Colonic mucosa (tissue), 4 donors: ENCODE data around the gene MAPK10. TPM values are rescaled to one million over a fixed set of nuclear protein-coding genes. Genes with fewer than 3 reads are reported as not detected.

Source experiments
- DNase-seq: peaks from one replicate; pipeline ENCODE4 v3.0.0-alpha.2; 2020
- H3K27ac ChIP-seq: fragments of 200-600 bp; one replicate; pipeline ENCODE4 v1.8.0; 2021
- H3K27me3 ChIP-seq: fragments of 200-600 bp; one replicate; pipeline ENCODE4 v1.8.0; 2021
- H3K36me3 ChIP-seq: fragments of 200-600 bp; one replicate; pipeline ENCODE4 v1.8.0; 2021
- H3K4me1 ChIP-seq: fragments of 200-600 bp; one replicate; pipeline ENCODE4 v1.8.0; 2021; ENCODE audit warnings: mild to moderate bottlenecking
- H3K4me3 ChIP-seq: fragments of 200-600 bp; one replicate; pipeline ENCODE4 v1.8.0; 2021
- H3K9ac ChIP-seq, 2 donors: one replicate each; pipeline ENCODE4 v1.7.0; 2013; ENCODE audit warnings: control low read depth in 2 of 2, low read depth in 2 of 2, low read length in 2 of 2
- H3K9me3 ChIP-seq: fragments of 200-600 bp; one replicate; pipeline ENCODE4 v1.8.0; 2021
- CTCF ChIP-seq: fragments of 200-600 bp; IDR thresholded peaks from one replicate; pipeline ENCODE4 v1.8.0; 2022; ENCODE audit warnings: antibody characterized with exemption, mild to moderate bottlenecking
- intact Hi-C: fragments of 100-400 bp; cut with DNase I; formaldehyde crosslinking; loops from one replicate; pipeline ENCODE4 v1.14.1; 2022
- total RNA-seq, 2 donors: library from RNA; stranded (reverse); fragmentation: NEBNext Ultra II Directional in 1 of 2; extraction: Animal tissue kit (Norgen Biotek cat#: 25700) in 1 of 2; gene quantifications; one replicate each; pipeline ENCODE4 v1.2.1, GENCODE V29; 2021
- donor health status: healthy.
- donor health status: DM: no; HTN: no; CAD: no.
- donor health status: DM: no; HTN: no; CAD: no.

The MAPK10 gene
- total RNA-seq, 2 donors from 2014 or later = 2.6 to 4.4 TPM

DNA sequence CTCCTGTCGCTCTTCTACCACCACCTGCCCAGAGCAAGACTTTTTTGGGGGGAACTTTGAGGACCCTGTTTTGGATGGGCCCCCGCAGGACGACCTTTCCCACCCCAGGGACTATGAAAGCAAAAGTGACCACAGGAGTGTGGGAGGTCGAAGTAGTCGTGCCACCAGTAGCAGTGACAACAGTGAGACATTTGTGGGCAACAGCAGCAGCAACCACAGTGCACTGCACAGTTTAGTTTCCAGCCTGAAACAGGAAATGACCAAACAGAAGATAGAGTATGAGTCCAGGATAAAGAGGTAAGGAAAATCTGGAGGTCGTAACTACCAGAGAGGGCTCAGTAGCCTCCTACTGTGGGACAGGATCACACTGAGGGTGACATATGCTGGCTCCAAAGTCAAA lies 364.5 kb downstream of the MAPK10 start:
- Histone ChIP-seq H3K36me3 (no peaks in the 10 kb centered on the region), H3K27me3 (no peaks in the 10 kb centered on the region), H3K9me3 (no peaks in the 10 kb centered on the region), H3K4me1 (no peaks in the 10 kb centered on the region), H3K9ac (no peak overlapping the region), H3K27ac (no peak overlapping the region), H3K4me3 (no peak overlapping the region)
- no peak for DNase-seq
- intact Hi-C loops = no loop called here
- no peak for TF ChIP-seq CTCF

GRCh38 chr4:85994576-85994975 lies 365.3 kb downstream of the MAPK10 start:
- Histone ChIP-seq H3K27me3 (no peaks in the 10 kb centered on the region), H3K9me3 (no peaks in the 10 kb centered on the region), H3K4me3 (no peak overlapping the region), H3K9ac (no peak overlapping the region), H3K27ac (no peak overlapping the region), H3K36me3 (no peaks in the 10 kb centered on the region), H3K4me1 (no peaks in the 10 kb centered on the region)
- DNase-seq = no peak
- intact Hi-C loops = no loop called here
- TF ChIP-seq CTCF = no peak

- Histone ChIP-seq H3K9me3 (no peaks in the 10 kb centered on the region), H3K4me1 (no peaks in the 10 kb centered on the region), H3K4me3 (no peak overlapping the region), H3K36me3 (no peaks in the 10 kb centered on the region), H3K27me3 (no peaks in the 10 kb centered on the region), H3K27ac (no peak overlapping the region), H3K9ac (no peak overlapping the region)
- intact Hi-C loops = no loop called here
- DNase-seq = no peak
- TF ChIP-seq CTCF = no peak
These were observed 366.2 kb downstream of the MAPK10 start for GRCh38 chr4:85993641-85994040.

- no peak for DNase-seq
- Histone ChIP-seq H3K9ac (no peak overlapping the region), H3K4me1 (no peaks in the 10 kb centered on the region), H3K9me3 (no peaks in the 10 kb centered on the region), H3K36me3 (no peaks in the 10 kb centered on the region), H3K27me3 (no peaks in the 10 kb centered on the region), H3K4me3 (no peak overlapping the region), H3K27ac (no peak overlapping the region)
- TF ChIP-seq CTCF = no peak
- intact Hi-C loops = no loop called here
These were observed 373.6 kb downstream of the MAPK10 start for GRCh38 chr4:85986266-85986665.

GRCh38 chr4:85979276-85979675 lies 380.6 kb downstream of the MAPK10 start:
- intact Hi-C loops = no loop called here
- H3K36me3 ChIP-seq = no peaks in the 10 kb centered on the region

More at GRCh38 chr4:85979276-85979675, 380.6 kb downstream of the MAPK10 start:
- H3K9ac ChIP-seq = no peak overlapping the region
- H3K4me3 ChIP-seq = no peak overlapping the region
- H3K27me3 ChIP-seq = no peaks in the 10 kb centered on the region
- H3K9me3 ChIP-seq = no peaks in the 10 kb centered on the region
- H3K4me1 ChIP-seq = no peaks in the 10 kb centered on the region
- no peak for TF ChIP-seq CTCF
- no peak overlapping the region for H3K27ac ChIP-seq
- DNase-seq = no peak
